MM.1S (cell line): Measurements from ENCODE around the gene ADSS1.

ENCODE experiments used
- DNase-seq: peaks from one replicate; pipeline ENCODE4 v3.0.0-alpha.2; 2015
- H2AFZ ChIP-seq: fragments of 300-600 bp; sonication (generic); 2 replicates; pipeline ENCODE4 v1.6.0; 2016; ENCODE audit warnings: antibody characterized with exemption, low read length
- H3F3A ChIP-seq: fragments of 300-600 bp; sonication (generic); 2 replicates; pipeline ENCODE4 v1.6.1; 2016; ENCODE audit warnings: mild to moderate bottlenecking, antibody characterized with exemption, low read length, moderate library complexity, mixed read lengths; ENCODE audit not compliant: insufficient read depth
- H3K27ac ChIP-seq: fragments of 300-600 bp; sonication (generic); 2 replicates; pipeline ENCODE4 v1.5.1; 2016; ENCODE audit warnings: mild to moderate bottlenecking, low read length
- H3K27me3 ChIP-seq: fragments of 300-600 bp; sonication (generic); replicated peaks from 2 replicates; pipeline ENCODE4 v1.6.0; 2016; ENCODE audit warnings: low read length; ENCODE audit not compliant: insufficient read depth
- H3K36me3 ChIP-seq: fragments of 300-600 bp; sonication (generic); replicated peaks from 2 replicates; pipeline ENCODE4 v1.6.1; 2016; ENCODE audit warnings: mild to moderate bottlenecking, low read length, mixed read lengths; ENCODE audit not compliant: insufficient read depth
- H3K4me1 ChIP-seq: fragments of 300-600 bp; sonication (generic); 2 replicates; pipeline ENCODE4 v1.6.1; 2016; ENCODE audit warnings: low read length, mixed read lengths
- H3K4me2 ChIP-seq: fragments of 300-600 bp; sonication (generic); 2 replicates; pipeline ENCODE4 v1.6.0; 2016; ENCODE audit warnings: low read depth, low read length
- H3K4me3 ChIP-seq: fragments of 300-600 bp; sonication (generic); 2 replicates; pipeline ENCODE4 v1.5.1; 2016; ENCODE audit warnings: low read length, mixed read lengths
- H3K79me2 ChIP-seq: fragments of 300-600 bp; sonication (generic); 2 replicates; pipeline ENCODE4 v1.6.1; 2016; ENCODE audit warnings: mixed run types, low read length, mixed read lengths
- H3K9ac ChIP-seq: fragments of 300-600 bp; sonication (generic); 2 replicates; pipeline ENCODE4 v1.6.1; 2016; ENCODE audit warnings: low read length, mixed read lengths
- H3K9me2 ChIP-seq: fragments of 300-600 bp; sonication (generic); replicated peaks from 2 replicates; pipeline ENCODE4 v1.6.1; 2016; ENCODE audit warnings: mild to moderate bottlenecking, low read length, mixed read lengths; ENCODE audit not compliant: insufficient read depth
- H3K9me3 ChIP-seq: fragments of 300-600 bp; sonication (generic); replicated peaks from 2 replicates; pipeline ENCODE4 v1.6.1; 2016; ENCODE audit warnings: mild to moderate bottlenecking, low read length, mixed read lengths; ENCODE audit not compliant: insufficient read depth
- H4K20me1 ChIP-seq: fragments of 300-600 bp; sonication (generic); 2 replicates; pipeline ENCODE4 v1.6.1; 2016; ENCODE audit warnings: mild to moderate bottlenecking, low read length, moderate library complexity, mixed read lengths; ENCODE audit not compliant: insufficient read depth
- CTCF ChIP-seq: fragments of 300-600 bp; sonication (generic); IDR thresholded peaks from 2 replicates; pipeline ENCODE4 v1.5.1; 2016; ENCODE audit warnings: antibody characterized with exemption, low read length, mixed read lengths
- EZH2 ChIP-seq: fragments of 300-600 bp; sonication (generic); optimal IDR thresholded peaks from 2 replicates; pipeline ENCODE3; 2017; ENCODE audit warnings: low read depth, mild to moderate bottlenecking, antibody characterized with exemption, low read length, mixed read lengths
- EZH2phosphoT487 ChIP-seq: fragments of 300-600 bp; sonication (generic); IDR thresholded peaks from 2 replicates; pipeline ENCODE4 v1.6.1; 2018; ENCODE audit warnings: antibody characterized with exemption, low read length

ADSS1 gene

GRCh38 chr14:104697892-104698583, 26.0 kb upstream of the ADSS1 start:
- no peaks in the 10 kb centered on the region for H3K36me3 ChIP-seq
- H2AFZ ChIP-seq: no peak overlapping the region
- H3K27me3 ChIP-seq: no peaks in the 10 kb centered on the region
- no peaks in the 10 kb centered on the region for H3K9me2 ChIP-seq
- no peaks in the 10 kb centered on the region for H3K4me1 ChIP-seq
- TF ChIP-seq EZH2phosphoT487: no peak
- no peak for TF ChIP-seq CTCF
- no peak for TF ChIP-seq EZH2
- no peaks in the 10 kb centered on the region for H3K79me2 ChIP-seq
- no peak overlapping the region for H3K4me2 ChIP-seq
- H3K4me3 ChIP-seq: no peak overlapping the region
- no peak overlapping the region for H3K27ac ChIP-seq
- H4K20me1 ChIP-seq: no peaks in the 10 kb centered on the region
- no peaks in the 10 kb centered on the region for H3F3A ChIP-seq
- H3K9ac ChIP-seq: no peak overlapping the region
- H3K9me3 ChIP-seq: no peaks in the 10 kb centered on the region
- DNase-seq: no peak

DNA sequence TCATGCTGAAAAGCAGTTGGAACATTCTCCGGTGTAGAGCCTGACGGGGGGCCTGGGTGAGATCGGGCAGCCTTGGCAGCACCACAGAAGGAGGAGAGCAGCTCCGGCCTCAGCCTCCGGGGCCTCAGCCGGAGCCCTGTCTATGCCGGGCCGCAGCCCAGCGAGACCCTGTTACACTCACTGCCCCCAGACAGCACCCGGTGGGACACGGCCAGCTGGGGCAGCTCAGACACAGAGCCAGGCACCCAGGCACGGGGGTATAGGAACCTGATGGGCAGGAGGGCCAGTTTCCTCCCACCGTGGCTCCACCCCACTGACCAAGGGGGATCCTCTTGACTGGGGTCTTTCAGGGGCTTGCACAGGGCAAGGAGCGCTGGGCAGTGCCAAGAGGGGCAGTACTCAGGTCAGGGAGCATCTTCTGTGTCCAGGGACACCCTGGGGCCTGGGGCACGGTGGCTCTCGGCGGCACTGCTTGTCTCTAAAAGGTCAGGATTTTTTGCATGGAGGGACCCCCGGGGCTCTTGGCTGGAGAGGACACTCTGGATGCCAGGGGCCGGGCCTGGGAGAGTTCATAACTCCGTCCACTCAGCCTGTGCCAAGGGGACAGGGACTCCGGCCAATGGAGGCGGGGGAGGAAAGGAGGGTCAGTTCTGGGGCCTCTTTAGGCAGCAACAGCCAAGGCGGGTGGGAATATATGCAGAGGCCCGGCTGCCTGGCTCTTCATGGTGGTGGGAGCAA, 25.2 kb upstream of the ADSS1 start:
- H3F3A ChIP-seq: no peaks in the 10 kb centered on the region
- no peak overlapping the region for H3K9ac ChIP-seq
- H3K79me2 ChIP-seq: no peaks in the 10 kb centered on the region
- H3K4me2 ChIP-seq: no peak overlapping the region
- H4K20me1 ChIP-seq: no peaks in the 10 kb centered on the region
- no peaks in the 10 kb centered on the region for H3K27me3 ChIP-seq
- TF ChIP-seq EZH2phosphoT487: no peak
- H3K9me3 ChIP-seq: no peaks in the 10 kb centered on the region
- no peaks in the 10 kb centered on the region for H3K9me2 ChIP-seq
- DNase-seq: no peak
- no peak overlapping the region for H3K4me3 ChIP-seq
- no peak overlapping the region for H2AFZ ChIP-seq
- no peak overlapping the region for H3K27ac ChIP-seq
- H3K4me1 ChIP-seq: no peaks in the 10 kb centered on the region
- H3K36me3 ChIP-seq: no peaks in the 10 kb centered on the region

DNA sequence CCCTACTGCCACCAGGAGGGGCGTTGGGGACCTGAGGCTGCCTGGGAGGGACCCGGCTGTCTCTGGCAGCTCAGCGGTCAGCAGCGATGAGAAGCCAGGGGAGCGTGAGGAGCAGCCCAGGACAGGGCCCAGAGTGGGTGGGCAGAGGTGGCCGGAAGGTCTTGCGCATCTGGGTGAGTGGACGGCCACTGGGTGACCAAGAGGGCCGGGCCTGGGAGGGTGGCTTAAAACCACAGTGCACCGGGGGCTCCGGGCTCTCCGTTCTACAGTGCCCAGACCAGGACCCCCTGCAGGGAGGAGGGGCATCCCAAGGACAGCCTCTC, 24.6 kb upstream of the ADSS1 start:
- Histone ChIP-seq H3K79me2 (no peaks in the 10 kb centered on the region), H3K4me3 (no peak overlapping the region), H3K9me2 (no peaks in the 10 kb centered on the region), H3K27me3 (no peaks in the 10 kb centered on the region), H3K9me3 (no peaks in the 10 kb centered on the region), H3K9ac (no peak overlapping the region), H3F3A (no peaks in the 10 kb centered on the region), H3K4me2 (no peak overlapping the region), H2AFZ (no peak overlapping the region), H3K4me1 (no peaks in the 10 kb centered on the region), H4K20me1 (no peaks in the 10 kb centered on the region), H3K27ac (no peak overlapping the region), H3K36me3 (no peaks in the 10 kb centered on the region)
- TF ChIP-seq CTCF: no peak
- no peak for TF ChIP-seq EZH2phosphoT487
- no peak for TF ChIP-seq EZH2
- DNase-seq: no peak

DNA sequence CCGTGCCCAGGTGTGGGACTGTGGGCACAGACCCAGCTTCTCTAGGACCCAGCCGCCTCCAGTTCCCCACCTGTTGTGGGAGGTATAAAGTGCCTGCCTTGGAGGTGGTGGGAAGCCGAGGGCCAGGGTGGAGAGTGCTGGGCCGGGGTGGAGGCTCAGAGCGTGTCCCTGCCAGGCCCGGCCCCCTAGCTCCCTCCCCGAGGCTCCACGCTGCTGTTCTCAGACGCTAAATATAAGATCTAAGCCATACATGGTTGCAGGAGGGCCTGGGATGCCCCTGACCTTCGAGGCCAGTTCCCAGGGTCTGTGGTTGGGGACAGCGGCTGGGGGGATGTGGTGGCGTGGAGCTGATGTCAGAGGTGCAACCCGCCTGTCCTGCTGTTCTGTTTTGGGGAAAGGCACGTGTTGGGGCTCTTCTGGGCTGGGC, 23.8 kb upstream of the ADSS1 start:
- Histone ChIP-seq H3K9me2 (no peaks in the 10 kb centered on the region), H3K9me3 (no peaks in the 10 kb centered on the region), H3K79me2 (no peaks in the 10 kb centered on the region), H3F3A (no peaks in the 10 kb centered on the region), H3K9ac (no peak overlapping the region), H3K4me2 (no peak overlapping the region), H2AFZ (no peak overlapping the region), H4K20me1 (no peaks in the 10 kb centered on the region), H3K4me1 (no peaks in the 10 kb centered on the region), H3K27me3 (no peaks in the 10 kb centered on the region), H3K36me3 (no peaks in the 10 kb centered on the region), H3K27ac (no peak overlapping the region), H3K4me3 (no peak overlapping the region)
- no peak for TF ChIP-seq CTCF
- no peak for TF ChIP-seq EZH2phosphoT487
- no peak for TF ChIP-seq EZH2
- DNase-seq: no peak
